ENCODE results near the gene GFRA4. TPM values are rescaled to one million over a fixed set of nuclear protein-coding genes. Genes with fewer than 3 reads are reported as not detected.

Gene GFRA4
- total RNA-seq: not detected in 2 replicates
- polyA plus RNA-seq: not detected in 2 replicates

DNA sequence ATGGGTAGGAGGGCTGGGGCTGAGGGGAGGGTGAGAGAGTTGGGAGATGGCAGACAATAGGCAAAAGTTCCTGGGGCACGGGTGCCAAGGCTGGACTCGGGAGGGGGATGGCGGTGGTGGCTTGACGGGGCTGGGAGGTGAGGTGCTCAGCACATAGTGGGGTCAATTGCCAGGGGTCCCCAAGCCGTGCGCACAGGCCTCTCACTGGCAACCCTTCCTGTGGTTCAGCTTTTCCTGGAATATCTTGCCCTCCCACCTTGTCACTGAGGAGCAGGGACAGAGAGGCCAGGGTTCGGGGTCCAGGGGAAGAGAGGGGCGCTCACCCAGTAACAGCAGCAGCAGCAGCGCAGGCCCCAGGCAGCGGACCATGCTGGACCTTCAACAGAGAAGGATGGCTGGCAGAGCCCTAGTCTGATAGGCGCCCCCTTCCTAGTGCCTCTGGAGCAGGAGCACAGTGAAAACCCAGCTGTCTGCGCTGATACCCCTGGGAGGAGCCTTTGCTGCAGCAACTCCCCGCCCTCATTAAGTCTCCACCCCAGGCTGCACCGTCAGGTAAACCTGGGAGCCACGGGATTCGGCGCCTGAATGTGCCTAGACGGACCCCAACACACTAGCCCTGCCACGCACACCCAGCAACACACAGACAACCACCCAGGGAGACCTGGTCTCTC, at the start of gene GFRA4:
Gene GFRA4 (minus strand): TSS at position 369 of the 671 bp plus-strand sequence. CDS start 0 bp downstream, at position 369.
- TF ChIP-seq CTCF (IDR thresholded peaks at IDR 0.05; ENCODE audit: low read depth, low read length): no peak
- H3K4me1 ChIP-seq (ENCODE audit: low read depth): peaks cover 8% of the 10 kb centered on the region
- no peak for DNase-seq (ENCODE audit: low read depth in 1 of 2, low spot score in 1 of 2)
- no peaks in the 10 kb centered on the region for H3K36me3 ChIP-seq
- H3K4me3 ChIP-seq: no peak within 1 kb of the TSS
- peaks cover 52% of the 10 kb centered on the region for H3K27me3 ChIP-seq
- no peak within 1 kb of the TSS for H3K27ac ChIP-seq
- no peaks in the 10 kb centered on the region for H3K9me3 ChIP-seq (ENCODE audit: low read depth)

GRCh38 chr20:3712279-3712873, 49.2 kb upstream of the GFRA4 start, which contains the start of gene SIGLEC1:
TSS of gene SIGLEC1 (minus strand) at chr20:3712600. CDS start at chr20:3707128, 5,472 bp downstream.
- H3K4me3 ChIP-seq: no peak within 1 kb of the TSS
- no peaks in the 10 kb centered on the region for H3K36me3 ChIP-seq
- TF ChIP-seq CTCF (IDR thresholded peaks at IDR 0.05; ENCODE audit: low read depth, low read length): no peak
- no peaks in the 10 kb centered on the region for H3K9me3 ChIP-seq (ENCODE audit: low read depth)
- no peaks in the 10 kb centered on the region for H3K4me1 ChIP-seq (ENCODE audit: low read depth)
- H3K27ac ChIP-seq: no peak within 1 kb of the TSS
- H3K27me3 ChIP-seq: no peaks in the 10 kb centered on the region
- DNase-seq (ENCODE audit: low read depth in 1 of 2, low spot score in 1 of 2): peak in 1 of 2 donors; percentile 21

- H3K4me3 ChIP-seq: no peak overlapping the region
- no peaks in the 10 kb centered on the region for H3K36me3 ChIP-seq
- peak in 1 of 2 donors; percentile 44 for DNase-seq (ENCODE audit: low read depth in 1 of 2, low spot score in 1 of 2)
- no peak for TF ChIP-seq CTCF (IDR thresholded peaks at IDR 0.05; ENCODE audit: low read depth, low read length)
- no peaks in the 10 kb centered on the region for H3K27me3 ChIP-seq
- no peaks in the 10 kb centered on the region for H3K4me1 ChIP-seq (ENCODE audit: low read depth)
- no peaks in the 10 kb centered on the region for H3K9me3 ChIP-seq (ENCODE audit: low read depth)
- no peak overlapping the region for H3K27ac ChIP-seq
These were observed 48.3 kb upstream of the GFRA4 start for GRCh38 chr20:3711484-3711941.

- peak; percentile 64 to 73 for DNase-seq (ENCODE audit: low read depth in 1 of 2, low spot score in 1 of 2)
- Histone ChIP-seq H3K4me1 (ENCODE audit: low read depth) (no peaks in the 10 kb centered on the region), H3K36me3 (no peaks in the 10 kb centered on the region), H3K4me3 (no peak overlapping the region), H3K27ac (no peak overlapping the region), H3K9me3 (ENCODE audit: low read depth) (no peaks in the 10 kb centered on the region), H3K27me3 (no peaks in the 10 kb centered on the region)
- TF ChIP-seq CTCF (IDR thresholded peaks at IDR 0.05; ENCODE audit: low read depth, low read length): peak; percentile 94
These were observed 47.7 kb upstream of the GFRA4 start for GRCh38 chr20:3710703-3711483.

GRCh38 chr20:3710011-3710466, 46.8 kb upstream of the GFRA4 start:
- TF ChIP-seq CTCF (IDR thresholded peaks at IDR 0.05; ENCODE audit: low read depth, low read length): no peak
- no peaks in the 10 kb centered on the region for H3K27me3 ChIP-seq
- DNase-seq (ENCODE audit: low read depth in 1 of 2, low spot score in 1 of 2): no peak
- H3K4me1 ChIP-seq (ENCODE audit: low read depth): no peaks in the 10 kb centered on the region
- H3K36me3 ChIP-seq: no peaks in the 10 kb centered on the region
- H3K9me3 ChIP-seq (ENCODE audit: low read depth): no peaks in the 10 kb centered on the region
- no peak overlapping the region for H3K27ac ChIP-seq
- H3K4me3 ChIP-seq: no peak overlapping the region

Measured in cardiac muscle cell (in vitro differentiated cells and primary cell).